Measurements from ENCODE around the gene HSF2. TPM values are rescaled to one million over a fixed set of nuclear protein-coding genes. Genes with fewer than 3 reads are reported as not detected.

HSF2 gene
- polyA plus RNA-seq, 12 donors, result 23.5 to 40.9 (median 32.2) TPM; not detected in 1

DNA sequence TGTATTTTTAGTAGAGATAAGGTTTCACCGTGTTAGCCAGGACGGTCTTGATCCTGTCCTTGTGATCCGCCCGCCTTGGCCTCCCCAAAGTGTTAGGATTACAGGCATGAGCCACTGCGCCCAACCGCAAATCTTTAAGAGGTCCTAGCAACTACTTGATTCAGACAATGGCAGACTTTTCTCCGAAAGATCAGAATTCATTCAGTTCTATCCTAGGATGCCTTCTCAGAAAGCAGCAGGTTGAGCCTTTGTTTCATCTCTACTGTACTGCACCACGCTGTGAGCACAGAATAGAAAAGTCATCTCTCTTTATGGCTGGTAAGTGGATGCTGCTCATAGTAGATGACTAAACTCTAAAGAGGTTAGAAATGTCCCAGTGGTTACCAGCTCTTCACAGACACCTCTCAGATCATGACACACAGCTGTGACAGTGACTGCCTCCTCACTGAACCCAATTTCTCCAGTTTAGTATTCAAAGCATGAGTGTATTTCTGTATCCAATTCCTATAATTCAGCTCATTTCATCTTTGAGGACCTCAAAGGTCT lies 6.0 kb upstream of the HSF2 start:
- DNase-seq, result no peak

- no peak for DNase-seq
Observed at GRCh38 chr6:122394016-122394415, 5.4 kb upstream of the HSF2 start.

DNA sequence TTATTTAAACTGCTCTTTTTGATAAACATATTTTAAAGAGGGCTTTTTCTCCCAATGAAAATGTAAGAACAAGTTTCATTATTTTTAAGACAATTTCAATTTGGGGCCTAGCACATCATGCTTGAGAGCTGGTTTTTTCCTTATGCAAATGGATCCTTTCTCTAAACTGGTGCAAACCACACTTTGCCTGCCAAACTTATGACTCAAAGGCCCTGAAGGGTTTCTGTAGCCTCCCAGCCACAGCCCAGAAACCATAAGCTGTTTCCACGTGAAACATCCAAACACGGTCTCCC lies 451 bp upstream of the HSF2 start:
- DNase-seq, result no peak

DNA sequence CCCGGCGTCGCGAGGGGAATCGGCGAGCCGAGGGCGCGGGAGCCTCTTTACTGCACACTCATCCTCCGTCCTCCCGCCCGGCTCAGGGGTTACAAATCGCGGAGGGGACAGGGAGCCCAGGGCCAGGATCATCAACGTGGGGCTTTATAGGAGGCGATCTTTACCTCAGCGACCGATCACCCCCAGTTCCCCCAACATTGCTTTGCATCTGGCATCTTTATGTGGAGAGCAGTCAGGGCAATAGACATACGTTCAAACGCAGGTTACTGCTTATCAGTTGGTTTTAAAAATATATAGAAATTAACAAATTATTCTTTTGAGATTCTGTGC lies 634 bp downstream of the HSF2 start:
- peak; percentile 16 for DNase-seq

DNA sequence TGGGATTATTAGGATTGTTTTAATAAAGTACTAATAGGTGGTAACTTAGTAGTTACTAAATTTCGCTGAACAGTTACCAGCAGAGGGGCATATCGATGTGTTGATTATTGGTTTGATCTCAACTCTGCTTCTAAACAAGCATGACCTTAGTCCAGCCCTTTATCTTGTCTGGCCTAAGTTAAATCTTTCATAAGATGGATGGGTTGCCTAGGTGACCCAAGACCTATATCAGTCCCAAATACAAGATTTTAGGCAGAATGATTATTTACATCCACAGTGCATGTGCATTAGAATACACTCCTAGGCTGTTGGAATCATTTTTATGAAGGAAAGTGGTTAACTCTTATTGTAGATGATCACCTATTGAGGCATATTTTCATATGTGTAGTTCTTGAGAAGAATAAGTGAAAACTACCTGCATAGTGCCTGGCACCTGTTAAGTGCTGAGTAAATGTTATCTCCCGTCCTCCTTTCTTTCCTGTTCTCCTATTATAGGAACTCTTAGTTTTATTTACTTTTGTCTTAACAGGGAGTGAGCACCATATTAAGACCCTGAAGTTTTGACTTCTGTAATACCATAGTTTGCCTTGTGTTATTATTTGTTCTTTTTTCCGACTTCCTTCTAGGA lies 1.1 kb downstream of the HSF2 start:
- DNase-seq, result no peak

DNA sequence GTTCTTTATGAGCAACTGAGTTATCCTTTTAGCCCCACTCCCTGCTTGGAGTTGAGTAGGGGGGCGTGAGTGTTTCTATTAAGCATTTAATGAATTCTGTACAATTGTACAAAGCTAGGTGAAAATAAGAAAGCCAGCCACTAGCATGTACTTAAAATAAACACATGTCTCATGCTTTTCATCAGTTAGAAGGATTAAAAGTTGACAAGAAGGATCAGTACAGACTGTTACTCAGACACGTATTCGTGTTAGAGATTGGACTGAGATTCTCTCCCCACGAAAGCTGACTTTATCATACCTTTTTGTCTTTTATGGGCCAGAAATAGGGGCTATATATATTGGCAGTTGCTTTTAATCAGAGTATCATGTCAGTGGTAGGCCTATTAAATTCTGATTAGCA lies 1.7 kb downstream of the HSF2 start:
- no peak for DNase-seq

GRCh38 chr6:122404444-122404843 lies 5.0 kb downstream of the HSF2 start:
- DNase-seq, result no peak

- no peak for DNase-seq
Observed at GRCh38 chr6:122405417-122405816, 6.0 kb downstream of the HSF2 start.

DNA sequence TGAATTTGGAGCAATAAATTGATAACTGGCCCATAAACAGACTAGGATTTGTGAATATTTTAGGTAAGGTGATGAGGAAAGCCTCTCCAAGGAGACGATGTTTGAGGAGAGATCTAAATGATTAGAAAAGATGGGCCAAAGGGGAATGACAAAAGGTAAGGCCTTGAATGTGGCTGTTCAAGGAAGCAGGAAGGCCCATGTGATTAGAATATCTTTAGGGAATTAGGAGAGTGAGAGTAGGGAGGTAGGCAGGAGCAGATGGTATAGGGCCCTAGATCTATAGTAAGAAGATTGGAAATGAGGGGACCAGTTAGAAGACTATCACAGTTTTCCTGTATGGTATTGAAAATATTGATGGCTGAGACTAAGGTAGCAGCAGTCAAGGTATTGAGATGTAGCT lies 6.7 kb downstream of the HSF2 start:
- DNase-seq, result no peak

DNA sequence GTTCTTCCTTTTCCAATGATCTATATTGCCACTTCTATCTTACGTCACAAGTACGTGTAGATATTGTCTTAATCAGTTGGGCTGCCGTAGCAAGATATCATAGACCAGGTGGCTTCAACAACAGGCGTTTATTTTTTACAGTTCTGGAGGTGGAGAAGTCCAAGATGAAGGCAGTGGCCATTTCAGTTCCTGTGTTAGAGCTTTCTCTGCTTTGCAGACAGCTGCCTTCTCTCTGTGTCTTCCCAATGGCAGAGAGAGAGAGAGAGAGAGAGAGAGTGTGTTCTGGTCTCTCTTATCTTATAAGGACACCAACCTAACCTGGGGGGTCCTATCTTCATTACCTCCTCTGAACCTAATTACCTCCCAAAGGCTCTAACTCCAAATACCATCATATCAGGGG lies 8.3 kb downstream of the HSF2 start:
- no peak for DNase-seq

GRCh38 chr6:122408240-122408639 lies 8.8 kb downstream of the HSF2 start:
- no peak for DNase-seq

DNA sequence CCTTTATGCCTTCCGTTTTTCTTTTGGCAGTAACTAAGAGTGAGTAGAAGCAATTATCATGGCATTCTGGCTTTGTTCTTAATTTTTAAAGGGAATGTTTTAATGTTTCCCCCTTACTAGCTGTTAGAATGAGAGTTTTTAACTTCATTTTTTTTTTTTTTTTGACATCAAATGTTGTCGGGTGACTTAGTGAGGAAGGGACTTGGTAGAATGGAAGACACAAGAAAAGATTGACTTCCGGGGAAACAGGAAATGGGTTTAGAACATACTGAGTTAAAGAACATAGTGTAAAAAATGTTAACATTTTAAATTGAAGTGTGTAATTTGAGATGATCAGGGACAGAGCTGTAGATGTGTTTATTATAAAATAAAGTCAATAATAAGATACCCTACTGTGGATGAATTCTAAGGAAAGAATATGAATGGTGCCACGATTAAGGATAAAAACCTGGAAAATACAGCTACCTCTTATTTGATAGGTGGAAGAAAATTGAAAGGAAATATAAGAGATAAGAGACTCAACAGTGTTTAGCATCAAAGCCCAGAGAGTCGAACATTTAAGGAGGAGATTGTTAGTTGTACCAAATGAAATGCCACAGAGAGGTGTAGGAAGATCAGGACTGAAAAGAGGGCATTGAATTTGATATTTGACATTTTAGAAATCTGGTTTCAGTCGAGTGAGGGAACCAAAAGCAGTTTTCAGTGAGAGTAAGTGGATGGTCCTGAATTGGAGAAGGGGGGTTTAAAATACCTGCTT lies 9.4 kb downstream of the HSF2 start:
- DNase-seq, result no peak

GRCh38 chr6:122412001-122412400 lies 12.5 kb downstream of the HSF2 start:
- no peak for DNase-seq

DNA sequence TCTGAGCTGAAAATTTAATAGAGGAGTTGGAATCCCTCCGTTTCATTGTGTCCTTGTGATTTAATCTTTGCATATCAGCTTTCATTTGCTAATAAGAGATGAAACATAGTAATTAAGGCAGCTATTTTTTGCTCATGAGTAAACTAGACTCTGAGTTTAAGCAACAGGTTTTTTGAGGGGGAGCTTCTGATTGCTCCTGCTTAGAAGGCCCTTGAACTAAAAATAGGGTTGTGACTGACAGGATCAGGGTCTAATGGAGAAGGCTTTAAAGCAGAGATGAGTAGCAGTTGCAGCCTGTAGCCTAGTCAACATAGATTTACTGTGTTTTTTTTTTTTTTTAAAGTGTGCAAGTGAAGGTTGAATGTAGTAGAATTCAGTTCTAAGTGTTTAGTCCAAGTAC lies 17.4 kb downstream of the HSF2 start:
- no peak for DNase-seq

DNA sequence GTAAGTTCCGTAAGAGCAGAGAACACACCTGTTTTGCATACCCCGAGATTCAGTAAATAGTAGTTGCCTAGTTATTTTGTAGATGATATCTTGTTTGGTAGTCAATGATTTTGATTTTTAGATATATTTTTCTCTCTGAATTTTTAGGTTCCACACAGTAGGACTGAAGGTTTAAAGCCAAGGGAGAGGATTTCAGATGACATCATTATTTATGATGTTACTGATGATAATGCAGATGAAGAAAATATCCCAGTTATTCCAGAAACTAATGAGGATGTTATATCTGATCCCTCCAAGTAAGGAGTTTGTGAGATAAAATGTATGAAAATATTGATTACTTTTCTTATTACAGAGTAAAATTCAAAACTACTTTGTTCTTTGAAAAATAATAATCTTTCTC lies 22.6 kb downstream of the HSF2 start:
- DNase-seq, result no peak

DNA sequence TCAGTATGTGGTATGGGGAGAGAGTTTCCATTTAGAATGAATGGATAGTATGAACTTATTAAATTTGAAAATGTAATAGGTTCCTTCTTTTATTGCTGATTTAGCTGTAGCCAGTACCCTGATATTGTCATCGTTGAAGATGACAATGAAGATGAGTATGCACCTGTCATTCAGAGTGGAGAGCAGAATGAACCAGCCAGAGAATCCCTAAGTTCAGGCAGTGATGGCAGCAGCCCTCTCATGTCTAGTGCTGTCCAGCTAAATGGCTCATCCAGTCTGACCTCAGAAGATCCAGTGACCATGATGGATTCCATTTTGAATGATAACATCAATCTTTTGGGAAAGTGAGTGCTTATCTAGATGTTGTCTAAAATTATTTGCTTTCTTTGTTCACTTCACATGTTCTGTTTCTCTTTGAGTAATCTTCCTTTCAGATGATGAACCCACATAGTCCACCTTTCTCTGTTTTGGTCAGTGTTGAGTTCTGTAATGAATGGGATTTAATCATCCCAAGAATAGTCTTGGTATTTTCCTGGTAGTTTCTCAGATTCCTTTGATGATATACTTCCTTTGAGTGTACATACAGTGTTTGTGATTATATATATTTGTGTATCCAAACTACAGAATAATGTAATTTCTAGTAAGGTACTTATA lies 23.3 kb downstream of the HSF2 start:
- DNase-seq, result no peak

DNA sequence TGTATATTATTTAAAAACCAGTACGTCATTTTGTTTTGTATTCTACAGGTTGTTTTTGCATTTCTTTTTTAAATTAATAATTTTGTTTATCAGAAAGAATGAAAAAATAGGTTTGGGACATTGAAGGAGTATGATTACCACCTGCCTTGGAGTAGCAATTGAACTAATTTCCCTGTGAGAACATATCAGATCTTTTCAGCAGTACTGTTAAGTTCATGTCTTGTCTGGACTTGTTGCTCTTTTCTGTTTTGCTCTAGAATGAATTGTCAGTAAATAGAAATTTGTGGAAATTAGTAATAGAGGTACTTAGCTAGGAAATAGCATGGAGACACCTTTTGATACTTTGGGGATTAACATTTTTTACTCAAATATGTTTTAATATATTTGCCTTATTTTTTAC lies 24.3 kb downstream of the HSF2 start:
- no peak for DNase-seq

- DNase-seq, result no peak
Observed at GRCh38 chr6:122426597-122426996, 27.1 kb downstream of the HSF2 start.

GRCh38 chr6:122428781-122429180 lies 29.3 kb downstream of the HSF2 start:
- DNase-seq, result no peak

GRCh38 chr6:122429323-122429722 lies 29.9 kb downstream of the HSF2 start:
- DNase-seq, result no peak

DNA sequence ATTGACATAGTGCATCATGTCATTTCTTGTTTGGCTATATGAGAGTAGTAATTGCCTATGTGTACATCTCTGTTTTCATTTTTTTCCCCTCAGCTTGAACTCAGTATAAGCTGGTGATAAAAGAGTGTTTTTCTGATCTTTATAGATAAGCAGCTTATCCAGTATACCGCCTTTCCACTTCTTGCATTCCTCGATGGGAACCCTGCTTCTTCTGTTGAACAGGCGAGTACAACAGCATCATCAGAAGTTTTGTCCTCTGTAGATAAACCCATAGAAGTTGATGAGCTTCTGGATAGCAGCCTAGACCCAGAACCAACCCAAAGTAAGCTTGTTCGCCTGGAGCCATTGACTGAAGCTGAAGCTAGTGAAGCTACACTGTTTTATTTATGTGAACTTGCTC lies 32.3 kb downstream of the HSF2 start:
- no peak for DNase-seq

- no peak for DNase-seq
Observed at GRCh38 chr6:122432816-122433215, 33.4 kb downstream of the HSF2 start.

DNA sequence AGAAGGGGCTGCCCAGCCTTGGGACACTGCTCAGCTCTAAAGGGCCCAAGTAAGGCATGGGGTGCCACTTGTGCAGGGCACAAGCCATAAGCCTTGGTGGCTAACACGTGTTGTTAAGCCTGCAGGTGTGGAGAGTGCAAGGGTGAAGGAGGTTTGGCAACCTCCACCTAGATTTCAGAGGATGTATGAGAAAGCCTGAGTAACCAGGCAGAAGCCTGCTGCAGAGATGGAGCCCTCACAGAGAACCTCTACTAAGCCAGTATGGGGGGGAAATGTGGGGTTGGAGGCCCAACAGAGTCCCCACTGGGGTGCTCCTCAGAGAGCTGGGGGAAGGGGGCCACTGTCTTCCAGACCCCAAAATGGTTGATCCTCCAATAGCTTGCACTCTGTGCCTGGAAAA lies 39.5 kb downstream of the HSF2 start:
- DNase-seq, result no peak
